Stimulated activated CD4-positive, alpha-beta T cell treated with anti-CD3 and anti-CD28 coated beads, Interleukin-2, amount 100 ng/mL, for 48 hours (primary cell): Measurements from ENCODE around the gene TMEM218.
"Not testable (repeated sequence)": the region's sequence is repeated elsewhere in the genome, so short reads cannot be mapped to it uniquely, and the experiment has no call there.

ENCODE experiments used
- DNase-seq, 2 donors: peaks; one replicate each; pipeline ENCODE4 v3.0.0-alpha.2; 2020

TMEM218 gene

GRCh38 chr11:125073616-125074483 is 37.6 kb downstream of the TMEM218 start:
- DNase-seq: no peak

GRCh38 chr11:125072961-125073590 is 38.4 kb downstream of the TMEM218 start:
- no peak for DNase-seq

- DNase-seq: no peak
Observed at GRCh38 chr11:125072218-125072960, 39.0 kb downstream of the TMEM218 start.

GRCh38 chr11:125071846-125072217 is 39.6 kb downstream of the TMEM218 start:
- no peak for DNase-seq

GRCh38 chr11:125071435-125071834 is 40.0 kb downstream of the TMEM218 start:
- DNase-seq: no peak

DNA sequence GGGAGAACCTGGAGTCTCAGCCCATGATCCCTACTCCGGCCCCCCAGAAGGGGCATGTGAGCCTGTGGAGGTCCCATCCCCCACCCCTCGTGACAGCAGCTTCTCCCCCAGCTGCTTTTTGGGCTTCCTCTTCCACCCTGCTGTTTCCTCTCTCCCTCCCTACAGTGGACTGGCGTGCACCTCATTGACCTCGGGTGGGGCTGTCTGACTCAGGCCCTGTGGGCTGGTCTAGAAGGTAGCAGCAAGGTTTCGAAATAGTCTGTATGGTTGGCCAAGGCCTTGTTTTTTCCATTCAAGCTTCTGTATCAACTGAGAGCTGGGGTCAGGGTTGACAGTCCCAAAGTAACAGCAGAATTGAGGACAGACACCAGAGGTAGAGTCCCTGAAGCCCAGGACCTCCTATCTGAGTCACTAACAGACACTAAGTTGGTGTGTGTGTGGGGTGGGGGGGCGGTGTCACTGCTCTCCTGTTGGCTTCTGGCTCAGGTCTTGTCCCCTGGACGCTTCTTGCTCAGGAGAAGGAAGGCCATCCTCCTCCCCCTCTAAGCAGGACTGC is 40.6 kb downstream of the TMEM218 start:
- DNase-seq: no peak

DNA sequence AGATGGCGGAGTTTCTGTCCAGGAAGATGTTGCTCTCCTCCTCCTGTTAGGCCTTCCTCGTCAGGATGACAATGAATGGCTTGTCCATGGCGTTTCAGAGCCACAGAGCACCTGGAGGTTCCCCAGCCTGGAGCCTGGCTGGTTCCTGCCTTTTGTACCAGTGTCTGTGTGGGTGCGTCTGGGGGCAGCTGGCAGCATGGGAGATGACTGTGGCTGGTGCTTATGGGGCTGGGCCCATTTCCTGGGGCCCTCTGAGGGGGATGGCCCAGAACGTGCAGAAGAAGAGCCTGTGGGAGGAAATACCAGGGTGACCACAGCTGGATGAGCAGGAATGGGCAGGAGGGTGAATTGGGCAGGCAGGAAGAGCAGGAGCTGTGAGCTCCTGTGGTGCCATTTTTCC is 41.6 kb downstream of the TMEM218 start:
- no peak for DNase-seq

GRCh38 chr11:125069008-125069407 is 42.4 kb downstream of the TMEM218 start:
- no peak for DNase-seq

GRCh38 chr11:125068368-125068767 is 43.1 kb downstream of the TMEM218 start:
- DNase-seq: no peak

- no peak for DNase-seq
Observed at GRCh38 chr11:125064070-125064469, 47.4 kb downstream of the TMEM218 start.

DNA sequence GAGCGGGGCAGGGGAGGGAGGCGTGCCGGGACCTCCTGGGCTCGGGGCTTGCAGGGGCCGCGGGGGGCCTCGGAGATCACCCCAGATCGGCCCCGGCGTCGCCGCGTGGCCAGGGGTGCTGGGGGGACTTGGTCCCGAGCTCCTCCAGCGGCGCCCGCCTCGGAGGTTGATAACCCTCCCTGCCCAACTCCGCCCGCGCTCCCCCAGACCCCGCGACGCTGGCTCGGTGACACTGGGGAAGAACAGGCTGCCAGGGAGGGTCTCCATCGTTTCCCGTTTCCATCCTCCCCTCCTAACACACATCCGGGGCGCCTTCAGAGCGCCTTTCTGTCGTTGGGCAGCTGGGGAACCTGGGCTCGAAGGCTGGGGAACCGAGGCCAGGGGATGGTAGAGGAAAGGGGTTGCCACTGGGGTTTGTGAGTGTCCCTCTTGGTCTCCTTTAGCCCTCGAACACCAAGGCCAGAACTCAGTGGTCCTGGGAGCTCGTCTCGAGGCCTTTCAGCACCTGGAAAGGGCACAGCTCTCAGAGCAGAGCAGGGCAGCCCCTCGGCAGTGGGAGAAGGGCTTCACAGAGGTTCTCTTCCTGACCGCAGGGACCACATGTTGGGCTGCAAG is 47.9 kb downstream of the TMEM218 start:
- no peak for DNase-seq

DNA sequence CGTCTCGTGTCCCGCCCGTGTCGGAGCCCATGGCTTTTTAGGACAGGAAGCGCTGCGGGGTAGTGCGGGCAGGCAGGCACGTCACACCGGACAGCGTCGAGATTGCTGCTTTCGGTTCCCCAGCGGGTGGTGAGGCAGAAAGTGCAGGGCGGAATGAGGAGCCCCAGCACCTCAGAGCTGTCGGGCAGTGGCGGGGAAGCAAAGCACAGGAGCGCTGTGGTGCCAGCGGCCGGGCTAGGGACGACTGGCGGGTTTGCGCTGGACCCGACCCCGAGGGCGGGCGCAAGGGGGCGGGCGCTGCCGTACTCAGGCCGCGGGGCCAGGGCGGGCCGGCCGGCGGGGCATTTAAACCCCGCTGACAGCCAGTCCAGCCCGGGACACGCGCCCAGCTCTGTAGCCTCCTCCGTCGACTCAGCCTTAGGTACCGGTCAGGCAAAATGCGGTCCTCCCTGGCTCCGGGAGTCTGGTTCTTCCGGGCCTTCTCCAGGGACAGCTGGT is 48.4 kb downstream of the TMEM218 start, which contains the start of gene SLC37A2:
Gene SLC37A2 (plus strand): TSS at position 375 of the 498 bp plus-strand sequence. CDS start 63 bp downstream, at position 438.
- peak; percentile 29 to 36 for DNase-seq

GRCh38 chr11:125062218-125062930 is 49.1 kb downstream of the TMEM218 start:
- no peak for DNase-seq

GRCh38 chr11:125061281-125061680 is 50.1 kb downstream of the TMEM218 start:
- no peak for DNase-seq

DNA sequence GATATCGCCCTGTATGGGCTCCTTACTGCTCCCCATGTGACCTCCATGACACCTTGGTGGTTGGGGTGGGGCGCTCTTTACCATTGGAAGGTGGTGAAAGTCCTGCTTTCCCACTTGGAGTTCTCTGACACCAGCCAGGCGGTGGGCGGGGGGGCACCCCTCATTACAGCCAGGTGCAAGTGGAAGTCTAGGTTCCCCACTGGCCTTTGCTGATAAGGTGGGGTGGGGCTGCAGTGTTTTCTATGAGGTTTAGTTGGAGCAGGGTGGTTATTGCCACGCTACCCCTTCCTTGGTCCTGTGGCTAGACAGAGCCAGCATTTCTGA is 53.8 kb downstream of the TMEM218 start:
- DNase-seq: no peak

GRCh38 chr11:125056931-125057692 is 54.3 kb downstream of the TMEM218 start:
- no peak for DNase-seq

DNA sequence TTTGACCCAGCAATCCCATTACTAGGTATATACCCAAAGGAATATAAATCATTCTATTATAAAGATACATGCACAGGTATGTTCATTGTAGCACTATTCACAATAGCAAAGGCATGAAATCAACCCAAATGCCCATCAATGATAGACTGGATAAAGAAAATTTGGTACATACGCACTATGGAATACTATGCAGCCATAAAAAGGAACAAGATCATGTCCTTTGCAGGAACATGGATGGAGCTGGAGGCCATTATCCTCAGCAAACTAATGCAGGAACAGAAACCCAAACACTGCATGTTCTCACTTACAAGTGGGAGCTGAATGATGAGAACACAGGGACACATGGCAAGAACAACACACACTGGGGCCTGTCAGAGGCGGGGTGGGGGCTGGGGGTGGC is 55.3 kb downstream of the TMEM218 start:
- DNase-seq: not testable (repeated sequence)

GRCh38 chr11:125055107-125055715 is 56.2 kb downstream of the TMEM218 start:
- DNase-seq: no peak

GRCh38 chr11:125053167-125053566 is 58.3 kb downstream of the TMEM218 start:
- no peak for DNase-seq

- DNase-seq: no peak
Observed at GRCh38 chr11:125052047-125052446, 59.4 kb downstream of the TMEM218 start.
